ENCODE data around the gene STN1. TPM values are rescaled to one million over a fixed set of nuclear protein-coding genes. Genes with fewer than 3 reads are reported as not detected.

Gene STN1
- total and polyA plus RNA-seq, 2 donors (not counting 1 experiment from before 2014, with no cell fraction given), result 21.7 to 36.5 TPM

- no peak overlapping the region for H3K4me2 ChIP-seq (ENCODE audit: extremely low read depth, insufficient read depth, low read length)
- no peaks in the 10 kb centered on the region for H4K20me1 ChIP-seq (ENCODE audit: control insufficient read depth, extremely low read depth, insufficient read depth, low read length)
- H3K27me3 ChIP-seq (ENCODE audit: control insufficient read depth, insufficient read depth, low read length), result no peaks in the 10 kb centered on the region
- H3K9me3 ChIP-seq (ENCODE audit: control insufficient read depth, insufficient read depth, low read depth, low read length), result no peaks in the 10 kb centered on the region
- H3K79me2 ChIP-seq (ENCODE audit: control insufficient read depth, insufficient read depth, low read length), result no peaks in the 10 kb centered on the region
- H3K4me3 ChIP-seq (replicated peaks in 1 of 4; ENCODE audit: control extremely low read depth in 1 of 4, insufficient read depth in 1 of 4, low read depth in 3 of 4, low read length in 4 of 4), result no peak overlapping the region
- H3K9ac ChIP-seq (ENCODE audit: insufficient read depth, low read length), result no peak overlapping the region
- no peak overlapping the region for H2AFZ ChIP-seq (ENCODE audit: low read length)
- no peak for DNase-seq (ENCODE audit: low read depth in 2 of 2)
- H3K36me3 ChIP-seq (ENCODE audit: control insufficient read depth, insufficient read depth, low read length), result peaks cover 2% of the 10 kb centered on the region
- TF ChIP-seq, protein P1, sequence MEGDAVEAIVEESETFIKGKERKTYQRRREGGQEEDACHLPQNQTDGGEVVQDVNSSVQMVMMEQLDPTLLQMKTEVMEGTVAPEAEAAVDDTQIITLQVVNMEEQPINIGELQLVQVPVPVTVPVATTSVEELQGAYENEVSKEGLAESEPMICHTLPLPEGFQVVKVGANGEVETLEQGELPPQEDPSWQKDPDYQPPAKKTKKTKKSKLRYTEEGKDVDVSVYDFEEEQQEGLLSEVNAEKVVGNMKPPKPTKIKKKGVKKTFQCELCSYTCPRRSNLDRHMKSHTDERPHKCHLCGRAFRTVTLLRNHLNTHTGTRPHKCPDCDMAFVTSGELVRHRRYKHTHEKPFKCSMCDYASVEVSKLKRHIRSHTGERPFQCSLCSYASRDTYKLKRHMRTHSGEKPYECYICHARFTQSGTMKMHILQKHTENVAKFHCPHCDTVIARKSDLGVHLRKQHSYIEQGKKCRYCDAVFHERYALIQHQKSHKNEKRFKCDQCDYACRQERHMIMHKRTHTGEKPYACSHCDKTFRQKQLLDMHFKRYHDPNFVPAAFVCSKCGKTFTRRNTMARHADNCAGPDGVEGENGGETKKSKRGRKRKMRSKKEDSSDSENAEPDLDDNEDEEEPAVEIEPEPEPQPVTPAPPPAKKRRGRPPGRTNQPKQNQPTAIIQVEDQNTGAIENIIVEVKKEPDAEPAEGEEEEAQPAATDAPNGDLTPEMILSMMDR (conservative IDR thresholded peaks at IDR 0.05 in 1 of 2, IDR thresholded peaks at IDR 0.05 in 1 of 2; ENCODE audit: low read depth in 1 of 2, low read length in 2 of 2), result no peak
- no peaks in the 10 kb centered on the region for H3K4me1 ChIP-seq (ENCODE audit: control insufficient read depth, extremely low read depth, insufficient read depth, low read length)
- H3K27ac ChIP-seq (ENCODE audit: insufficient read depth, low read length), result no peak overlapping the region
Measured at GRCh38 chr10:103879409-103879808, 38.6 kb downstream of the STN1 start.

GRCh38 chr10:103877861-103878260 lies 40.1 kb downstream of the STN1 start:
- no peak for DNase-seq (ENCODE audit: low read depth in 2 of 2)
- Histone ChIP-seq H3K27me3 (ENCODE audit: control insufficient read depth, insufficient read depth, low read length) (no peaks in the 10 kb centered on the region), H3K9ac (ENCODE audit: insufficient read depth, low read length) (no peak overlapping the region), H4K20me1 (ENCODE audit: control insufficient read depth, extremely low read depth, insufficient read depth, low read length) (no peaks in the 10 kb centered on the region), H3K4me1 (ENCODE audit: control insufficient read depth, extremely low read depth, insufficient read depth, low read length) (no peaks in the 10 kb centered on the region), H2AFZ (ENCODE audit: low read length) (no peak overlapping the region), H3K4me3 (replicated peaks in 1 of 4; ENCODE audit: control extremely low read depth in 1 of 4, insufficient read depth in 1 of 4, low read depth in 3 of 4, low read length in 4 of 4) (no peak overlapping the region), H3K27ac (ENCODE audit: insufficient read depth, low read length) (no peak overlapping the region), H3K9me3 (ENCODE audit: control insufficient read depth, insufficient read depth, low read depth, low read length) (no peaks in the 10 kb centered on the region), H3K4me2 (ENCODE audit: extremely low read depth, insufficient read depth, low read length) (no peak overlapping the region), H3K36me3 (ENCODE audit: control insufficient read depth, insufficient read depth, low read length) (peaks cover 2% of the 10 kb centered on the region), H3K79me2 (ENCODE audit: control insufficient read depth, insufficient read depth, low read length) (no peaks in the 10 kb centered on the region)
- TF ChIP-seq, protein P1 (conservative IDR thresholded peaks at IDR 0.05 in 1 of 2, IDR thresholded peaks at IDR 0.05 in 1 of 2; ENCODE audit: low read depth in 1 of 2, low read length in 2 of 2), result no peak
- no peak for TF ChIP-seq EZH2 (IDR thresholded peaks at IDR 0.05; ENCODE audit: low read length, missing control alignments)

DNA sequence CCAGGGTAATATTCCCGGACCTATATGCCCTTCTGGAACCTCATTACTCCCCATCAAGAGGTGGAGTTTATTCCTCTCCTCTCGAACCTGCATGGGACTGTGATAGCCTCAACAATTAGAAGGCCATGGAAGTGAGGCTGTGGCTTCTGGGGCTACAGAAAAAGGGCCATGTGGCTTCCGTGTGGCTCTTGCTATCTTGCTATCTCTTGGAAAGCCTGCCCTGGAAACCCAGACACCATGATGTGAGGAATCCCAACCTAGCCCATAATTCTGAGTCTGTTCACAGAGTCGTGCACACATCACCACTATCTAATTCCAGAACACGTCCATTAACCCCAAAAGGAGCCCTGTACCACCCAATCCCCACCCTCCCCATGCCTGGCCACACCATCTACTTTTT lies 41.8 kb downstream of the STN1 start:
- Histone ChIP-seq H3K4me3 (replicated peaks in 1 of 4; ENCODE audit: control extremely low read depth in 1 of 4, insufficient read depth in 1 of 4, low read depth in 3 of 4, low read length in 4 of 4) (no peak overlapping the region), H3K27me3 (ENCODE audit: control insufficient read depth, insufficient read depth, low read length) (no peaks in the 10 kb centered on the region), H2AFZ (ENCODE audit: low read length) (no peak overlapping the region), H3K36me3 (ENCODE audit: control insufficient read depth, insufficient read depth, low read length) (no peaks in the 10 kb centered on the region), H3K27ac (ENCODE audit: insufficient read depth, low read length) (no peak overlapping the region), H3K9me3 (ENCODE audit: control insufficient read depth, insufficient read depth, low read depth, low read length) (no peaks in the 10 kb centered on the region), H4K20me1 (ENCODE audit: control insufficient read depth, extremely low read depth, insufficient read depth, low read length) (no peaks in the 10 kb centered on the region), H3K4me2 (ENCODE audit: extremely low read depth, insufficient read depth, low read length) (no peak overlapping the region), H3K79me2 (ENCODE audit: control insufficient read depth, insufficient read depth, low read length) (no peaks in the 10 kb centered on the region), H3K4me1 (ENCODE audit: control insufficient read depth, extremely low read depth, insufficient read depth, low read length) (no peaks in the 10 kb centered on the region), H3K9ac (ENCODE audit: insufficient read depth, low read length) (no peak overlapping the region)
- no peak for TF ChIP-seq EZH2 (IDR thresholded peaks at IDR 0.05; ENCODE audit: low read length, missing control alignments)
- TF ChIP-seq, protein P1 (conservative IDR thresholded peaks at IDR 0.05 in 1 of 2, IDR thresholded peaks at IDR 0.05 in 1 of 2; ENCODE audit: low read depth in 1 of 2, low read length in 2 of 2), result no peak
- DNase-seq (ENCODE audit: low read depth in 2 of 2), result no peak
